Right ventricle myocardium superior (tissue), 1 donor: Measurements from ENCODE around the gene CIDEA. TPM values are rescaled to one million over a fixed set of nuclear protein-coding genes. Genes with fewer than 3 reads are reported as not detected.

Experiments
- total RNA-seq: library from RNA; stranded (reverse); fragmentation: NEBNext Ultra II Directional; extraction: Animal tissue kit (Norgen Biotek cat#: 25700); gene quantifications from one replicate; pipeline ENCODE4 v1.2.1, GENCODE V29; 2021
- donor health status: DM: no; HTN: yes; CAD: no; lungs with severe emphysema.

CIDEA gene
- total RNA-seq, 1 donor from 2014 or later: 0.91 TPM

Other genes starting within 250 kb of the CIDEA start
- not detected for gene ANKRD62, start 160.5 kb upstream of the CIDEA start, total RNA-seq
- 94.6 TPM for gene TUBB6, start 53.9 kb downstream of the CIDEA start, total RNA-seq
- gene AFG3L2, start 122.9 kb downstream of the CIDEA start, total RNA-seq: 145 TPM
- 1.2 TPM for gene PRELID3A, start 153.6 kb downstream of the CIDEA start, total RNA-seq